Astrocyte (in vitro differentiated cells and primary cell): ENCODE measurements around the gene LRPAP1. TPM values are rescaled to one million over a fixed set of nuclear protein-coding genes. Genes with fewer than 3 reads are reported as not detected.

Experiments used
- DNase-seq: peaks from one replicate; pipeline ENCODE4 v3.0.0-alpha.2; 2010; ENCODE audit warnings: low read depth
- FAIRE-seq: peaks from 2 replicates; lab custom pipeline; 2011; peaks lifted over from hg19 to GRCh38; lab: Jason Lieb, UNC
- H2AFZ ChIP-seq: 2 replicates; pipeline ENCODE4 v1.6.0; 2012; ENCODE audit warnings: low read depth, low read length, inconsistent platforms
- H3K27ac ChIP-seq: 2 replicates; pipeline ENCODE4 v1.5.1; 2011; ENCODE audit warnings: low read depth, low read length, inconsistent platforms
- H3K27me3 ChIP-seq: 2 replicates; pipeline ENCODE4 v1.6.0; 2011; ENCODE audit warnings: low read length, inconsistent platforms; ENCODE audit not compliant: insufficient read depth
- H3K36me3 ChIP-seq: 2 replicates; pipeline ENCODE4 v1.5.1; 2011; ENCODE audit warnings: low read length, inconsistent platforms; ENCODE audit not compliant: insufficient read depth
- H3K4me1 ChIP-seq: 2 replicates; pipeline ENCODE4 v1.5.1; 2011; ENCODE audit warnings: low read length, inconsistent platforms; ENCODE audit not compliant: insufficient read depth
- H3K4me2 ChIP-seq: 2 replicates; pipeline ENCODE4 v1.6.0; 2012; ENCODE audit warnings: low read length, inconsistent platforms
- H3K4me3 ChIP-seq: 2 replicates; pipeline ENCODE4 v1.5.1; 2011; ENCODE audit warnings: low read depth, mild to moderate bottlenecking, low read length, inconsistent platforms; ENCODE audit not compliant: insufficient read depth
- H3K79me2 ChIP-seq: 2 replicates; pipeline ENCODE4 v1.6.0; 2012; ENCODE audit warnings: mild to moderate bottlenecking, low read length, inconsistent platforms; ENCODE audit not compliant: insufficient read depth
- H3K9ac ChIP-seq: 2 replicates; pipeline ENCODE4 v1.6.0; 2012; ENCODE audit warnings: mild to moderate bottlenecking, low read length, inconsistent platforms
- H3K9me3 ChIP-seq: 2 replicates; pipeline ENCODE4 v1.5.1; 2012; ENCODE audit warnings: low read depth, mild to moderate bottlenecking, low read length, inconsistent platforms; ENCODE audit not compliant: insufficient read depth
- H4K20me1 ChIP-seq: 2 replicates; pipeline ENCODE4 v1.6.0; 2012; ENCODE audit warnings: low read length, inconsistent platforms; ENCODE audit not compliant: insufficient read depth
- H3K27ac Mint-ChIP-seq: one replicate; pipeline ENCODE4 v1.8.0; 2021; ENCODE audit warnings: mild to moderate bottlenecking, mixed read lengths; ENCODE audit not compliant: unreplicated experiment
- H3K27me3 Mint-ChIP-seq: one replicate; pipeline ENCODE4 v1.8.0; 2021; ENCODE audit warnings: low read depth, mixed read lengths; ENCODE audit not compliant: unreplicated experiment
- H3K36me3 Mint-ChIP-seq: one replicate; pipeline ENCODE4 v1.8.0; 2021; ENCODE audit warnings: low read depth, mixed read lengths; ENCODE audit not compliant: unreplicated experiment
- H3K4me1 Mint-ChIP-seq: one replicate; pipeline ENCODE4 v1.8.0; 2021; ENCODE audit warnings: low read depth, mixed read lengths; ENCODE audit not compliant: unreplicated experiment
- H3K4me3 Mint-ChIP-seq: one replicate; pipeline ENCODE4 v1.8.0; 2021; ENCODE audit warnings: mild to moderate bottlenecking, moderate library complexity, mixed read lengths; ENCODE audit not compliant: unreplicated experiment
- H3K9me3 Mint-ChIP-seq: one replicate; pipeline ENCODE4 v1.8.0; 2021; ENCODE audit warnings: mild to moderate bottlenecking, mixed read lengths; ENCODE audit not compliant: unreplicated experiment
- EZH2 ChIP-seq: IDR thresholded peaks from 2 replicates; pipeline ENCODE4 v1.6.1; 2012; ENCODE audit warnings: mild to moderate bottlenecking, low read length, inconsistent platforms; ENCODE audit not compliant: insufficient read depth
- total RNA-seq: library from RNA; stranded (reverse); gene quantifications from 2 replicates; pipeline ENCODE4 v1.2.1, GENCODE V29; 2021
- TF ChIP-seq, protein P1 (sequence below): IDR thresholded peaks from 2 replicates; pipeline ENCODE4 v1.5.1; 2011; ENCODE audit warnings: low read depth, mild to moderate bottlenecking, inconsistent platforms, low read length, moderate library complexity; ENCODE audit not compliant: insufficient read depth

The LRPAP1 gene
- total RNA-seq, 1 donor from 2014 or later: 191 TPM

GRCh38 chr4:3467601-3468031 is 64.6 kb downstream of the LRPAP1 start:
- TF ChIP-seq EZH2: no peak
- TF ChIP-seq, protein P1, sequence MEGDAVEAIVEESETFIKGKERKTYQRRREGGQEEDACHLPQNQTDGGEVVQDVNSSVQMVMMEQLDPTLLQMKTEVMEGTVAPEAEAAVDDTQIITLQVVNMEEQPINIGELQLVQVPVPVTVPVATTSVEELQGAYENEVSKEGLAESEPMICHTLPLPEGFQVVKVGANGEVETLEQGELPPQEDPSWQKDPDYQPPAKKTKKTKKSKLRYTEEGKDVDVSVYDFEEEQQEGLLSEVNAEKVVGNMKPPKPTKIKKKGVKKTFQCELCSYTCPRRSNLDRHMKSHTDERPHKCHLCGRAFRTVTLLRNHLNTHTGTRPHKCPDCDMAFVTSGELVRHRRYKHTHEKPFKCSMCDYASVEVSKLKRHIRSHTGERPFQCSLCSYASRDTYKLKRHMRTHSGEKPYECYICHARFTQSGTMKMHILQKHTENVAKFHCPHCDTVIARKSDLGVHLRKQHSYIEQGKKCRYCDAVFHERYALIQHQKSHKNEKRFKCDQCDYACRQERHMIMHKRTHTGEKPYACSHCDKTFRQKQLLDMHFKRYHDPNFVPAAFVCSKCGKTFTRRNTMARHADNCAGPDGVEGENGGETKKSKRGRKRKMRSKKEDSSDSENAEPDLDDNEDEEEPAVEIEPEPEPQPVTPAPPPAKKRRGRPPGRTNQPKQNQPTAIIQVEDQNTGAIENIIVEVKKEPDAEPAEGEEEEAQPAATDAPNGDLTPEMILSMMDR: no peak
- Histone ChIP-seq H3K9me3 (peaks cover 7% of the 10 kb centered on the region), H3K4me3 (no peak overlapping the region), H3K27ac (no peak overlapping the region), H3K4me2 (no peak overlapping the region), H3K36me3 (no peaks in the 10 kb centered on the region), H3K9ac (no peak overlapping the region), H3K79me2 (no peaks in the 10 kb centered on the region), H3K4me1 (no peaks in the 10 kb centered on the region), H3K27me3 (peaks cover 14% of the 10 kb centered on the region), H2AFZ (no peak overlapping the region), H4K20me1 (no peaks in the 10 kb centered on the region)
- H3K9me3 Mint-ChIP-seq: no peaks in the 10 kb centered on the region
- no peak overlapping the region for H3K4me3 Mint-ChIP-seq
- no peak overlapping the region for H3K27ac Mint-ChIP-seq
- DNase-seq: no peak
- no peak for FAIRE-seq
- no peaks in the 10 kb centered on the region for H3K36me3 Mint-ChIP-seq
- peaks cover 26% of the 10 kb centered on the region for H3K27me3 Mint-ChIP-seq
- H3K4me1 Mint-ChIP-seq: no peaks in the 10 kb centered on the region

GRCh38 chr4:3466691-3467600 is 65.3 kb downstream of the LRPAP1 start:
- TF ChIP-seq, protein P1: no peak
- no peak for TF ChIP-seq EZH2
- H3K4me3 Mint-ChIP-seq: no peak overlapping the region
- peaks cover 30% of the 10 kb centered on the region for H3K27me3 Mint-ChIP-seq
- Histone ChIP-seq H2AFZ (no peak overlapping the region), H4K20me1 (no peaks in the 10 kb centered on the region), H3K4me2 (no peak overlapping the region), H3K27me3 (peaks cover 19% of the 10 kb centered on the region), H3K4me3 (no peak overlapping the region), H3K4me1 (no peaks in the 10 kb centered on the region), H3K79me2 (no peaks in the 10 kb centered on the region), H3K9me3 (peaks cover 7% of the 10 kb centered on the region), H3K27ac (no peak overlapping the region), H3K36me3 (no peaks in the 10 kb centered on the region), H3K9ac (no peak overlapping the region)
- H3K9me3 Mint-ChIP-seq: no peaks in the 10 kb centered on the region
- no peaks in the 10 kb centered on the region for H3K4me1 Mint-ChIP-seq
- FAIRE-seq: no peak
- DNase-seq: no peak
- H3K27ac Mint-ChIP-seq: no peak overlapping the region
- no peaks in the 10 kb centered on the region for H3K36me3 Mint-ChIP-seq
